ENCODE data around the gene VPS51. TPM values are rescaled to one million over a fixed set of nuclear protein-coding genes. Genes with fewer than 3 reads are reported as not detected.

Gene VPS51
- polyA plus RNA-seq, 1 donor from 2014 or later = 230 TPM

DNA sequence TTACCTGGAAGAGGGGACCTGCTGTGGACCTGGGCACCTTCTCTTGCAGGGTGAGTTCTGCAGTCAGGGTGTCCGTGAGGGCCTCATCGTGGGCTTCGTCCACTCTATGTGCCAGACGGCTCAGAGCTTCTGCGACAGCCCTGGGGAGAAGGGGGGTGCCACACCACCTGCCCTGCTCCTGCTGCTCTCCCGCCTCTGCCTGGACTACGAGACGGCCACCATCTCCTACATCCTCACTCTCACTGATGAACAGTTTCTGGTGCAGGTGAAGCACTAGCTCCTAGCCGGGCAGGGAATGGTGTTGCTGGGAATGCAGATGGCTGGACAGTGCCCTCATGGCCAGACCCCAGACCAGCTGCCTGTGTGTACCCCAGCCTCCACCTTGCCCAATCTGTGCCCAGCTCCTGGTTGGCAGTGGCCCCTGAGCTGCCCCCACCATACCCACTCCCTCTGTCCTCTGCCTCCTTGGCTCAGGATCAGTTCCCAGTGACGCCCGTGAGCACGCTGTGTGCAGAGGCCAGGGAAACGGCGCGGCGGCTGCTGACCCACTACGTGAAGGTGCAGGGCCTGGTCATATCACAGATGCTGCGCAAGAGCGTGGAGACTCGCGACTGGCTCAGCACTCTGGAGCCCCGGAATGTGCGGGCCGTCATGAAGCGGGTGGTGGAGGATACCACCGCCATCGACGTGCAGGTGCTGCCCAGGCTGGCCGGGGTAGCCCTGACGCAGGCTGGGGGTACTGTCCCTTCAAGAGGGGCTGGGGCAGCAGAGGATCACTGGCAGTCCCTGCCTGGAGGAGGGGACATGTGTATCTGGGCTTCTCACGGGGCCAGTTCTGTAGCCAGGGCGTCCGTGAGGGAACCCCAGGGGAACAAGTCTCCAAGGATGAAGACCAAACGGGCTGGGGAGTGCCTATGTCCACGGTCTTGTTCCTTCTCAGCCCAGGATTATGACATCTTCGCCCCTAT, 13.5 kb downstream of the VPS51 start:
- no peak overlapping the region for H3K4me3 ChIP-seq (ENCODE audit: low read length)
- no peak overlapping the region for H2AFZ ChIP-seq (ENCODE audit: low read depth, low read length)
- H3K36me3 ChIP-seq (ENCODE audit: insufficient read depth, low read length) = no peaks in the 10 kb centered on the region
- no peaks in the 10 kb centered on the region for H4K20me1 ChIP-seq (ENCODE audit: insufficient read depth)
- no peak overlapping the region for H3K9ac ChIP-seq (ENCODE audit: low read length)
- peaks cover 19% of the 10 kb centered on the region for H3K79me2 ChIP-seq (replicated peaks; ENCODE audit: insufficient read depth, low read length)
- no peaks in the 10 kb centered on the region for H3K9me3 ChIP-seq (ENCODE audit: low read length)
- H3F3A ChIP-seq (ENCODE audit: insufficient read depth, low read length, poor library complexity, severe bottlenecking) = no peaks in the 10 kb centered on the region
- H3K4me2 ChIP-seq (ENCODE audit: low read length) = no peak overlapping the region
- no peak for TF ChIP-seq EZH2 (IDR thresholded peaks at IDR 0.05; ENCODE audit: borderline replicate concordance, insufficient read depth, low read length, poor library complexity, severe bottlenecking)
- TF ChIP-seq REST (IDR thresholded peaks at IDR 0.05; ENCODE audit: borderline replicate concordance) = no peak
- no peak for TF ChIP-seq MXI1 (conservative IDR thresholded peaks at IDR 0.05; ENCODE audit: poor library complexity, severe bottlenecking)
- TF ChIP-seq TAF1 (IDR thresholded peaks at IDR 0.05; ENCODE audit: low read depth) = no peak
- H3K27ac ChIP-seq (ENCODE audit: low read length) = no peak overlapping the region
- H3K9me2 ChIP-seq (ENCODE audit: insufficient read depth, low read length) = no peaks in the 10 kb centered on the region
- H3K27me3 ChIP-seq (ENCODE audit: insufficient read depth, low read depth, low read length) = no peaks in the 10 kb centered on the region

GRCh38 chr11:65110354-65110861, 14.4 kb downstream of the VPS51 start:
- Histone ChIP-seq H3K9ac (ENCODE audit: low read length) (peak overlapping the region; percentile 34), H3K4me2 (ENCODE audit: low read length) (no peak overlapping the region)

More at GRCh38 chr11:65110354-65110861, 14.4 kb downstream of the VPS51 start:
- Histone ChIP-seq H3K4me3 (ENCODE audit: low read length) (peak overlapping the region; percentile 29), H3K9me2 (ENCODE audit: insufficient read depth, low read length) (no peaks in the 10 kb centered on the region), H3F3A (ENCODE audit: insufficient read depth, low read length, poor library complexity, severe bottlenecking) (no peaks in the 10 kb centered on the region), H3K36me3 (ENCODE audit: insufficient read depth, low read length) (no peaks in the 10 kb centered on the region), H2AFZ (ENCODE audit: low read depth, low read length) (no peak overlapping the region), H4K20me1 (ENCODE audit: insufficient read depth) (no peaks in the 10 kb centered on the region), H3K79me2 (replicated peaks; ENCODE audit: insufficient read depth, low read length) (peaks cover 19% of the 10 kb centered on the region), H3K27me3 (ENCODE audit: insufficient read depth, low read depth, low read length) (no peaks in the 10 kb centered on the region), H3K9me3 (ENCODE audit: low read length) (no peaks in the 10 kb centered on the region), H3K27ac (ENCODE audit: low read length) (no peak overlapping the region)
- TF ChIP-seq EP300 (conservative IDR thresholded peaks at IDR 0.05; ENCODE audit: poor library complexity, severe bottlenecking) (no peak), TAF1 (IDR thresholded peaks at IDR 0.05; ENCODE audit: low read depth) (no peak), CTCF (IDR thresholded peaks at IDR 0.05; ENCODE audit: poor library complexity, severe bottlenecking) (peak; percentile 94), MXI1 (conservative IDR thresholded peaks at IDR 0.05; ENCODE audit: poor library complexity, severe bottlenecking) (peak; percentile 45), RAD21 (conservative IDR thresholded peaks at IDR 0.05) (peak; percentile 71), SMC3 (conservative IDR thresholded peaks at IDR 0.05; ENCODE audit: poor library complexity) (peak; percentile 80), REST (IDR thresholded peaks at IDR 0.05; ENCODE audit: borderline replicate concordance) (no peak)

Measured in neural cell (in vitro differentiated cells).